Uterus (tissue), 4 donors: ENCODE measurements around the gene TRPC5OS. TPM values are rescaled to one million over a fixed set of nuclear protein-coding genes. Genes with fewer than 3 reads are reported as not detected.

Experiments used
- DNase-seq, 2 donors: peaks; one replicate each; pipeline ENCODE4 v3.0.0-alpha.2; 2019 to 2020
- H3K27ac ChIP-seq, 2 donors: fragments of 200-600 bp; sonication (generic); 1 replicate in 1 of 2; 2 replicates in 1 of 2; pipeline ENCODE4 v1.5.1; 2016 to 2018
- H3K27me3 ChIP-seq, 2 donors: fragments of 200-600 bp; sonication (generic); one replicate each; pipeline ENCODE4 v1.5.1; 2018 to 2019; ENCODE audit warnings: control low read depth in 1 of 2
- H3K36me3 ChIP-seq, 2 donors: fragments of 200-600 bp; sonication (generic); one replicate each; pipeline ENCODE4 v1.5.1; 2019; ENCODE audit warnings: control low read depth in 1 of 2
- H3K4me1 ChIP-seq, 2 donors: fragments of 200-600 bp; sonication (generic); one replicate each; pipeline ENCODE4 v1.5.1; 2018 to 2019; ENCODE audit warnings: control low read depth in 1 of 2
- H3K4me3 ChIP-seq, 2 donors: fragments of 200-600 bp; sonication (generic); 1 replicate in 1 of 2; 2 replicates in 1 of 2; pipeline ENCODE4 v1.5.1; 2018 to 2019; ENCODE audit warnings: mild to moderate bottlenecking in 1 of 2
- H3K9me3 ChIP-seq, 2 donors: fragments of 200-600 bp; sonication (generic); one replicate each; pipeline ENCODE4 v1.5.1; 2019; ENCODE audit warnings: control low read depth in 1 of 2
- POLR2A ChIP-seq, 2 donors: fragments of 450-650 bp; IDR thresholded peaks; one replicate each; pipeline ENCODE4 v1.6.1; 2016; ENCODE audit warnings: antibody characterized with exemption in 2 of 2, mild to moderate bottlenecking in 1 of 2, moderate library complexity in 1 of 2
- intact Hi-C: fragments of 100-400 bp; cut with DNase I; formaldehyde crosslinking; loops from one replicate; pipeline ENCODE4 v1.15.1; 2023; ENCODE audit warnings: low total_unique reads
- total RNA-seq, 4 donors: library from RNA; depleted of rRNA in 3 of 4; stranded (reverse); fragments of >200 nt in 3 of 4; gene quantifications; one replicate each; pipeline versions ENCODE4 v1.1.0 to v1.2.4, GENCODE V29; 2014 to 2023
- TF ChIP-seq, protein P1 (sequence below), 4 experiments: fragments of 200-600 bp in 2 of 4; fragments of 450-650 bp in 2 of 4; sonication (generic) in 2 of 4; IDR thresholded peaks; one replicate each; pipeline ENCODE4 v1.5.1; 2016 to 2019; ENCODE audit warnings: antibody characterized with exemption in 4 of 4, mild to moderate bottlenecking in 2 of 4, moderate library complexity in 1 of 4
- donor health status: DM: yes; HTN: yes; CAD: no.

The TRPC5OS gene
- total RNA-seq, 4 donors from 2014 or later, result not detected

DNA sequence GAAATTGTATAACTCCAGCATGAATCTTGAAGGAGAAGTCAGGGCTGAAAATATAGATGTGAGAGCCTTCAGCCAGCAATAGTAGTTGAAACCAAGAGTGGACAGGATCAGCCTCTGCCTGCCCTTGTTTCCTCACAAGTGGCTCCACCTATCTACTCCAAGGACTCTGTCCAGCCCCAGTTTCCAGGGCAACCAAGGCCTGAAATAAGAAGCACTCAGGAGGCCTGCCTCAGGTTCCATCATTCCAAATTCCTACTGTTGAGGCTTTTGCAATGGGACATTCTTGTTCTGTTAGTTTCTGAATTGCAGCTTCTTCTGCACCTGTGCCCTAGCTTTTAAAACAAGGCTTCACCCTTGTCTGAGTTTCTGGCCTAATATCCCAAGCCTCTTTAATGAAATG is 41.6 kb downstream of the TRPC5OS start:
- DNase-seq, result no peak
- H3K9me3 ChIP-seq, result no peaks in the 10 kb centered on the region
- intact Hi-C loops, result no loop called here

DNA sequence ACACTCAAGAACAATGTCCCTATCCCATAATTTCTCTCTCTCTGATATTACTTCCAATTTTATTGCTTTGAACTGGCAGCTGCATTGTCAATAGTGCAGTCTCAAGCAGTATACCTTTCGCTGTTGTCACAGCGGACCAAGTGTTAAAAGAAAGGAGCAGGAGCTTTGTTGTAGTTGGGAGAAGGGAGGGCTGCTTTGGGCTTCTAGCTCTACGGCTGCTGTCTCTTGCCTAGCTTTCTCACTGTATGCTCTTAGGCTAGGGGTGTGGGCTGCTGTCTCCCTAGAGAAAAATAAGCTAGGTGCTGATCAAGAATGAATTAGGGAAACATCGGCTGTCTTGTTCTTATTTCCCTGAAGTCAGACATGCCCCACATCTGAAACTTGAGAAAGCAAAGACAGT is 52.5 kb downstream of the TRPC5OS start:
- DNase-seq, result no peak
- Histone ChIP-seq H3K9me3 (no peaks in the 10 kb centered on the region), H3K36me3 (no peaks in the 10 kb centered on the region), H3K27ac (no peak overlapping the region), H3K4me1 (no peaks in the 10 kb centered on the region), H3K4me3 (no peak overlapping the region), H3K27me3 (no peaks in the 10 kb centered on the region)
- intact Hi-C loops, result no loop called here
- TF ChIP-seq, protein P1, sequence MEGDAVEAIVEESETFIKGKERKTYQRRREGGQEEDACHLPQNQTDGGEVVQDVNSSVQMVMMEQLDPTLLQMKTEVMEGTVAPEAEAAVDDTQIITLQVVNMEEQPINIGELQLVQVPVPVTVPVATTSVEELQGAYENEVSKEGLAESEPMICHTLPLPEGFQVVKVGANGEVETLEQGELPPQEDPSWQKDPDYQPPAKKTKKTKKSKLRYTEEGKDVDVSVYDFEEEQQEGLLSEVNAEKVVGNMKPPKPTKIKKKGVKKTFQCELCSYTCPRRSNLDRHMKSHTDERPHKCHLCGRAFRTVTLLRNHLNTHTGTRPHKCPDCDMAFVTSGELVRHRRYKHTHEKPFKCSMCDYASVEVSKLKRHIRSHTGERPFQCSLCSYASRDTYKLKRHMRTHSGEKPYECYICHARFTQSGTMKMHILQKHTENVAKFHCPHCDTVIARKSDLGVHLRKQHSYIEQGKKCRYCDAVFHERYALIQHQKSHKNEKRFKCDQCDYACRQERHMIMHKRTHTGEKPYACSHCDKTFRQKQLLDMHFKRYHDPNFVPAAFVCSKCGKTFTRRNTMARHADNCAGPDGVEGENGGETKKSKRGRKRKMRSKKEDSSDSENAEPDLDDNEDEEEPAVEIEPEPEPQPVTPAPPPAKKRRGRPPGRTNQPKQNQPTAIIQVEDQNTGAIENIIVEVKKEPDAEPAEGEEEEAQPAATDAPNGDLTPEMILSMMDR (IDR thresholded peaks at IDR 0.05), result no peak
- no peak for TF ChIP-seq POLR2A (IDR thresholded peaks at IDR 0.05)

More for the DNA sequence above, 41.6 kb downstream of the TRPC5OS start:
- no peaks in the 10 kb centered on the region for H3K36me3 ChIP-seq
- TF ChIP-seq, protein P1 (IDR thresholded peaks at IDR 0.05), result no peak
- no peak for TF ChIP-seq POLR2A (IDR thresholded peaks at IDR 0.05)
- no peaks in the 10 kb centered on the region for H3K27me3 ChIP-seq
- no peak overlapping the region for H3K4me3 ChIP-seq
- no peaks in the 10 kb centered on the region for H3K4me1 ChIP-seq
- no peak overlapping the region for H3K27ac ChIP-seq

Other genes starting within 250 kb of the TRPC5OS start
- gene ALG13, start 195.0 kb upstream of the TRPC5OS start, total RNA-seq, result 10 to 100 TPM; 37.4 to 81.5 (median 72.7) TPM
- under 1 TPM in 1 of 4 donors, not detected in 3; 0.69 TPM for gene TRPC5, start 206.6 kb downstream of the TRPC5OS start, total RNA-seq
- not detected for gene RTL4, start 206.8 kb downstream of the TRPC5OS start, total RNA-seq